Measurements from ENCODE around the gene MIF4GD.
A peak's percentile ranks its signal among the peaks of the same experiment; 100 is the strongest.
"Not testable (repeated sequence)": the region's sequence is repeated elsewhere in the genome, so short reads cannot be mapped to it uniquely, and the experiment has no call there.

MIF4GD gene

GRCh38 chr17:75301502-75302206, 30.6 kb upstream of the MIF4GD start:
- Mint-ChIP-seq H3K36me3 (ENCODE audit: low read depth) (peaks cover 4% of the 10 kb centered on the region), H3K4me1 (no peaks in the 10 kb centered on the region), H3K9me3 (no peaks in the 10 kb centered on the region), H3K4me3 (no peak overlapping the region), H3K27ac (no peak overlapping the region), H3K27me3 (ENCODE audit: low read depth) (no peaks in the 10 kb centered on the region)
- TF ChIP-seq, protein P1, sequence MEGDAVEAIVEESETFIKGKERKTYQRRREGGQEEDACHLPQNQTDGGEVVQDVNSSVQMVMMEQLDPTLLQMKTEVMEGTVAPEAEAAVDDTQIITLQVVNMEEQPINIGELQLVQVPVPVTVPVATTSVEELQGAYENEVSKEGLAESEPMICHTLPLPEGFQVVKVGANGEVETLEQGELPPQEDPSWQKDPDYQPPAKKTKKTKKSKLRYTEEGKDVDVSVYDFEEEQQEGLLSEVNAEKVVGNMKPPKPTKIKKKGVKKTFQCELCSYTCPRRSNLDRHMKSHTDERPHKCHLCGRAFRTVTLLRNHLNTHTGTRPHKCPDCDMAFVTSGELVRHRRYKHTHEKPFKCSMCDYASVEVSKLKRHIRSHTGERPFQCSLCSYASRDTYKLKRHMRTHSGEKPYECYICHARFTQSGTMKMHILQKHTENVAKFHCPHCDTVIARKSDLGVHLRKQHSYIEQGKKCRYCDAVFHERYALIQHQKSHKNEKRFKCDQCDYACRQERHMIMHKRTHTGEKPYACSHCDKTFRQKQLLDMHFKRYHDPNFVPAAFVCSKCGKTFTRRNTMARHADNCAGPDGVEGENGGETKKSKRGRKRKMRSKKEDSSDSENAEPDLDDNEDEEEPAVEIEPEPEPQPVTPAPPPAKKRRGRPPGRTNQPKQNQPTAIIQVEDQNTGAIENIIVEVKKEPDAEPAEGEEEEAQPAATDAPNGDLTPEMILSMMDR (IDR thresholded peaks at IDR 0.05; ENCODE audit: unreplicated experiment in 3 of 3), result no peak

GRCh38 chr17:75301049-75301448, 30.0 kb upstream of the MIF4GD start:
- TF ChIP-seq, protein P1 (IDR thresholded peaks at IDR 0.05; ENCODE audit: unreplicated experiment in 3 of 3), result no peak
- Mint-ChIP-seq H3K36me3 (ENCODE audit: low read depth) (peaks cover 4% of the 10 kb centered on the region), H3K4me3 (no peak overlapping the region), H3K4me1 (no peaks in the 10 kb centered on the region), H3K27me3 (ENCODE audit: low read depth) (no peaks in the 10 kb centered on the region), H3K9me3 (no peaks in the 10 kb centered on the region), H3K27ac (no peak overlapping the region)

- peaks cover 4% of the 10 kb centered on the region for H3K36me3 Mint-ChIP-seq (ENCODE audit: low read depth)
- TF ChIP-seq, protein P1 (IDR thresholded peaks at IDR 0.05; ENCODE audit: unreplicated experiment in 3 of 3), result no peak
- no peak overlapping the region for H3K27ac Mint-ChIP-seq
- no peaks in the 10 kb centered on the region for H3K9me3 Mint-ChIP-seq
- no peaks in the 10 kb centered on the region for H3K27me3 Mint-ChIP-seq (ENCODE audit: low read depth)
- H3K4me3 Mint-ChIP-seq, result no peak overlapping the region
- H3K4me1 Mint-ChIP-seq, result no peaks in the 10 kb centered on the region
Measured at GRCh38 chr17:75300280-75300679, 29.2 kb upstream of the MIF4GD start.

DNA sequence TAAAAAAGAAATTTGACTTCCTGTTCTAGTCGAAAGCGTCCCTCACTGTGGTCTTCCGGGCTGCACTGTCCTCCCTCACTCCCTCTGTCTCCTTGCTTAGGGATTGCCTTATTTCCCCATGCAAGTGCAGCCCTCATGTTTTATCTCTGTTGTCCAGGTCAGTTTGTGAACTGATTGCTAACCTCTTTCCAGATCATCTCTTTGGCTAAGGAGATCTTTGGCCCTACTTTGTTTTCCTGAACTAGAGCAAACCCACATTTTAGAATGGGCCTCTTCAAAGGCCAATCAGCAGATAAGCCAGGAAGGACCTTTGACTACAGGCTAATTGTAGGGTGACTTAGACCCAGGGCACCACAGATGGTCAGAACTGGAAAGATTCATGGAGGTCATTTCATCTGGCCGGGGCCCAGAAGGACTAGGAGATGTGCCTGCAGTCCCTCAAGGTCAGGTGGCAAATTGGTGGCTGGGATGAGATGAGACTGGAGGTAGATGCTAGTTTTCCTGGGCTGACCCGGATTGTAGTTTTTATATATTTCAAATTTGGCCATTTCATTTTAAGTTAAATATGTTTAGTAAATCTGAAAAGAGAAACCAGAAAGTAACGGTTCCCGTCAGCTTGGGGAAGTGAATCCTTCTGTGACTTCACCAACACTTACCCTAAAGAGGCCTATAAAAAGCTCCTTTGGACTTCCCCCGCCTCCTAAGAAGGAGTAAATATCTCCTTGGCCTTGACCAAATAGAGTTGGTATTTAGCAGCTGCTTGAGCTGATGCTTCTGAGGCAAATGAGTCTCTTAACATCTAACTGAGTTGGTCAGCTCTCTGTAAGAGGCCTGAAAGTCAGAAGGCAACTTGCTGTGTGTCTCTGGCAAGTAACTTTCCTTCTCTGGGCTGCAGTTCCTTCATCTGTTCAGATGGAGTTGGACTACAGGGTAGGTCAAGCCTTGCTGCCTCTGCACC, 24.4 kb upstream of the MIF4GD start:
- H3K27me3 Mint-ChIP-seq (ENCODE audit: low read depth), result no peaks in the 10 kb centered on the region
- TF ChIP-seq, protein P1 (IDR thresholded peaks at IDR 0.05; ENCODE audit: unreplicated experiment in 3 of 3), result no peak

GRCh38 chr17:75292810-75293448, 21.9 kb upstream of the MIF4GD start:
- peak overlapping the region in 1 of 3 experiments; percentile 21 for H3K4me3 Mint-ChIP-seq
- H3K36me3 Mint-ChIP-seq (ENCODE audit: low read depth); H3K27me3 Mint-ChIP-seq (ENCODE audit: low read depth); H3K9me3 Mint-ChIP-seq; H3K27ac Mint-ChIP-seq; H3K4me1 Mint-ChIP-seq: not testable (repeated sequence)

More for the DNA sequence above, 24.4 kb upstream of the MIF4GD start:
- H3K9me3 Mint-ChIP-seq, result no peaks in the 10 kb centered on the region
- no peak overlapping the region for H3K27ac Mint-ChIP-seq
- no peak overlapping the region for H3K4me3 Mint-ChIP-seq
- no peaks in the 10 kb centered on the region for H3K36me3 Mint-ChIP-seq (ENCODE audit: low read depth)
- H3K4me1 Mint-ChIP-seq, result no peaks in the 10 kb centered on the region

GRCh38 chr17:75289832-75290337, 18.9 kb upstream of the MIF4GD start:
- H3K27me3 Mint-ChIP-seq (ENCODE audit: low read depth), result peaks cover 9% of the 10 kb centered on the region
- H3K27ac Mint-ChIP-seq, result peak overlapping the region; percentile 84 to 98 (median 88)
- H3K36me3 Mint-ChIP-seq (ENCODE audit: low read depth), result no peaks in the 10 kb centered on the region
- peak overlapping the region; percentile 98 to 99 (median 98) for H3K4me3 Mint-ChIP-seq
- peaks cover 9% of the 10 kb centered on the region for H3K4me1 Mint-ChIP-seq
- TF ChIP-seq, protein P1 (IDR thresholded peaks at IDR 0.05; ENCODE audit: unreplicated experiment in 3 of 3), result no peak
- no peaks in the 10 kb centered on the region for H3K9me3 Mint-ChIP-seq

All from nephron (organoid).